Activated CD8-positive, alpha-beta memory T cell treated with anti-CD3 and anti-CD28 coated beads, Interleukin-2, amount 50 U/mL, for 1 hour (primary cell): Measurements from ENCODE around the gene B4GALT4.
"Not testable (repeated sequence)": the region's sequence is repeated elsewhere in the genome, so short reads cannot be mapped to it uniquely, and the experiment has no call there.

Experiments used
- DNase-seq: peaks from one replicate; pipeline ENCODE4 v3.0.0-alpha.2; 2020; ENCODE audit errors: extremely low read depth

Gene B4GALT4

GRCh38 chr3:119205209-119205608, 35.5 kb downstream of the B4GALT4 start:
- no peak for DNase-seq

GRCh38 chr3:119195911-119196310, 44.8 kb downstream of the B4GALT4 start:
- no peak for DNase-seq

GRCh38 chr3:119195151-119195476, 45.6 kb downstream of the B4GALT4 start:
- no peak for DNase-seq

GRCh38 chr3:119194237-119195150, 46.2 kb downstream of the B4GALT4 start:
- DNase-seq = no peak

- no peak for DNase-seq
These were observed 48.9 kb downstream of the B4GALT4 start for GRCh38 chr3:119191800-119192199.

GRCh38 chr3:119187266-119187665, 53.4 kb downstream of the B4GALT4 start:
- no peak for DNase-seq

DNA sequence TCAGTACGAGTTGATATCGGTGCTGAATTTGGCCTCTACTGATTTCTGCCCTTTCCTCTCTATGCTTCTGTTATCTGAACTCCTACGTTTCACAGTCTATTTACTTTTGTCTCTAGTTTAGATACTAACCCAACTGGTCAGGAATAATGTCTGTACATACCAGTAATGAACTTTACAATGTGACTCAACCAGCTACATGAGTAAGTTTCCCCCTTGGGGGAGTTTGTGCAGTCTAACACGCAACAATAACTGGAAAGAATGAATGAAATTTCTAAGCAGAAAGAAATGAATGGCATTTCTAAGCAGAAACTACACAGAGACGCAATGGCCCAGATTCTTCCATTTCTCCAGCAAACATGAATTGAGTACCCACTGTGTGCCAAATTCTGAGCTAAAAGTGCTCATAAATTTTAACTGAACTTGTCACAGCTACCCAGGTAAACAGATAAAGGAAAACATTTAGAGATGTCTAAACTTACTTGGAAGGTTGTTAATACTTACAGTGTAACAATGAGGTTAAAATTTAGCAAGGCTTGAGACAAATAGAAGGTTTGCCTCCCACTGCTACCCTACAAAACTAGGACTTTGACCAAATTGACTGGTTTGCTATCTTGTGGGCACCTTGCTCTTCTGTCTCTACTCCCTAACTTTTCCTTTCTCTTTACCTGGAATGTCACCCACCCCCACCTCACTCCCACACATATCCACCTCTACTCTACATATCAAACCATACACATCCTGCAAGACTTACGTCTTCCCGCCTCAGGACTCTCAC, 55.7 kb downstream of the B4GALT4 start:
- DNase-seq = no peak

- no peak for DNase-seq
These were observed 56.6 kb downstream of the B4GALT4 start for GRCh38 chr3:119184111-119184510.

GRCh38 chr3:119181765-119182164, 58.9 kb downstream of the B4GALT4 start:
- no peak for DNase-seq

- no peak for DNase-seq
These were observed 63.4 kb downstream of the B4GALT4 start for GRCh38 chr3:119177321-119177720.

GRCh38 chr3:119176778-119177177, 63.9 kb downstream of the B4GALT4 start:
- DNase-seq = no peak

DNA sequence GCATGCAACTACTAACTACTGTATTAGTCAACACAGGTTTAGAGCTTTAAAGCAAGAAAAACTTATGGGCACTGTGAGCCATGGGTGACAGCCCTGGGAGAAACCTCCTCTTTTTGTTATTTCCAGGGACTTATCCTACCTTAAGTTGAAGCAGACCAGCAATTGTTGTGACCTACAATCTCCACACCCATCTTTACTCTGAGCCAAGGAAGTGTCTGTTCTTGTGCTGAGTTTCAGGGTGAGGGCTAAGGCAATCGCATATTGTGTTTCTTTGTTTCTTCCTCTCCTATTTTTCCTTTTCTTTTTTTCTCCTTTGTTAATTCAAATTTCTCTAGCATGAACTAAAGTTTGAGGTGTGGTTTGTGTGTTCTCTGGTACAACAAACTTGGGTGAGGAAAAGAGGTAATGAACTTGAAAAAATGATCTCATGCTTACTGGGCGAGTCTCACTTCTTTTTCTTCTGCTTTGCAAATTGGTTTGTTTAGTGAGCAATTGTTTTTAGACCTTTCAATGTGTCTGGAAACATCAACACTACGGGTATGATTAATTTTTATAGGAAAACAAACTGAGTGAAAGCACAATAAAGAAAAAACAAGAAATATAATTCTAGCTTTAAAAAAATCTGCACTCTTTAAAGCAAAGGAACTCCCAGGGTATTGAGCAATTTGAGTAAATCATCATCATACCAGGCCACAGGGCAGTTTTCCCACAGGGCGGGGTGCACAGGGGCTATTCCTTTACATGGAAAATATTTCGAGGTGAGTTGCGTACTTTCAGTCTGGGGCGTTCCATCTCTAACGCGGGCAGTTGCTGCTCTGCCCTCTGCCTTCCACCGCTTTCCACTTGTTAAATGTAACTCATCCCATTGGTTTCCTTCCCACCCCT, 64.6 kb downstream of the B4GALT4 start:
- DNase-seq = no peak

- DNase-seq = no peak
These were observed 67.4 kb downstream of the B4GALT4 start, which contains the start of gene UPK1B for GRCh38 chr3:119173325-119173724. TSS of gene UPK1B (plus strand) at chr3:119173598. CDS start at chr3:119186742, 13,144 bp downstream.

GRCh38 chr3:119170821-119171220, 69.9 kb downstream of the B4GALT4 start:
- DNase-seq = no peak

DNA sequence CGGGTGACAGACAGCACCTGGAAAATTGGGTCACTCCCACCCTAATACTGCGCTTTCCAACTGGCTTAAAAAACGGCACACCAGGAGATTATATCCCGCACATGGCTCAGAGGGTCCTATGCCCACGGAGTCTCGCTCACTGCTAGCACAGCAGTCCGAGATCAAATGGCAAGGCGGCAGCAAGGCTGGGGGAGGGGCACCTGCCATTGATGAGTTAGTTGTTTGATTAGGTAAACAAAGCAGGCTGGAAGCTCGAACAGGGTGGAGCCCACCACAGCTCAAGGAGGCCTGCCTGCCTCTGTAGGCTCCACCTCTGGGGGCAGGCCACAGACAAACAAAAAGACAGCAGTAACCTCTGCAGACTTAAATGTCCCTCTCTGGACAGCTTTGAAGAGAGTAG, 75.9 kb downstream of the B4GALT4 start:
- not testable (repeated sequence) for DNase-seq
